GM12872 (cell line): ENCODE data around the gene INSIG2.

Source experiments
- TF ChIP-seq, protein P1 (sequence below): IDR thresholded peaks from 3 replicates; pipeline ENCODE4 v1.5.1; 2011; ENCODE audit warnings: low read depth, mild to moderate bottlenecking, low read length, moderate library complexity; ENCODE audit not compliant: insufficient read depth

The INSIG2 gene

DNA sequence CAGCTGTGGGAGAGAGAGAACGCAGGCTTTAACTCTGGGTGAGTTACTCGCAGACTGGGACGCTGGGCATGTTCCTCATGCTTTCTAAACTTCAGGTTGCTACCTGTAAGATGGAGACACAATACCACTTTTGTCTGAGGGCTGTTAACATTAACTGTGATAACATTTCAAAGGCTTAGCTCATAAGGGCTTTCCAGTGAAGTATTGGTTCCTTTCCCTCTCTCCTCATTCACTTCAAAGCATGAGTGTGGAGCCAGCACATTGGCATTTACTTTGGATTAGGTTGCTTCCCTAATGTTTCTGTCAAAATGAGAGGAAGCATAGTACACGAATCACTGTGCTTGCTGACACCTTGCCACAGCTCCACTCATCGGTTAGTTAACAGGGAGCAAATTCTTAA is 30.2 kb downstream of the INSIG2 start:
- TF ChIP-seq, protein P1, sequence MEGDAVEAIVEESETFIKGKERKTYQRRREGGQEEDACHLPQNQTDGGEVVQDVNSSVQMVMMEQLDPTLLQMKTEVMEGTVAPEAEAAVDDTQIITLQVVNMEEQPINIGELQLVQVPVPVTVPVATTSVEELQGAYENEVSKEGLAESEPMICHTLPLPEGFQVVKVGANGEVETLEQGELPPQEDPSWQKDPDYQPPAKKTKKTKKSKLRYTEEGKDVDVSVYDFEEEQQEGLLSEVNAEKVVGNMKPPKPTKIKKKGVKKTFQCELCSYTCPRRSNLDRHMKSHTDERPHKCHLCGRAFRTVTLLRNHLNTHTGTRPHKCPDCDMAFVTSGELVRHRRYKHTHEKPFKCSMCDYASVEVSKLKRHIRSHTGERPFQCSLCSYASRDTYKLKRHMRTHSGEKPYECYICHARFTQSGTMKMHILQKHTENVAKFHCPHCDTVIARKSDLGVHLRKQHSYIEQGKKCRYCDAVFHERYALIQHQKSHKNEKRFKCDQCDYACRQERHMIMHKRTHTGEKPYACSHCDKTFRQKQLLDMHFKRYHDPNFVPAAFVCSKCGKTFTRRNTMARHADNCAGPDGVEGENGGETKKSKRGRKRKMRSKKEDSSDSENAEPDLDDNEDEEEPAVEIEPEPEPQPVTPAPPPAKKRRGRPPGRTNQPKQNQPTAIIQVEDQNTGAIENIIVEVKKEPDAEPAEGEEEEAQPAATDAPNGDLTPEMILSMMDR: no peak

DNA sequence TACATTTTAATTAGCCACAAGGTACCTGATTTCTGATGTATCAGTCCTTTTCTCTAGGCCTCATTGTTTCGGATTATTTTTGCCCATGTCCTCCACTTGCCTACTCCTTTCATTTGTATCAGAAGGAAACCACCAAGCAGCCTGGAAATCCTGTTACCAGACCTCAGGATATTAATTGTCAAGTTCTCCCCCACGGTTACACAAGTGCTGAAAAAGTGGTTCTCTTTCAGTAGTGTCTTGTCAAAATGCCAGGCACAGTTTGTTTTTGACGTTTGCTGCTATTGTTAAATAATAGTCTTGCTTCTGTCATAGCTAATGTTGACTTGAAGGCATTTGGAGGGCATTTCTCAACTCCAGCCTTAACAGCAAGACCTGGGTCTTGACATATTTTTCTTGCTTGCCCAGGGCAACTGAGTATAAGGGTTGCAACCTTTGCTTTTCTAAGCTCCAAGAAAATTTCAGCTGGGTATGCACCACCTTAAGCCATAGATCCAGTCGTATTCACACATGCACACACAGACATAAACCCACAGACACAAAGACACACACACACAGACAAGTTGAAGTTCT is 31.0 kb downstream of the INSIG2 start:
- TF ChIP-seq, protein P1: no peak

DNA sequence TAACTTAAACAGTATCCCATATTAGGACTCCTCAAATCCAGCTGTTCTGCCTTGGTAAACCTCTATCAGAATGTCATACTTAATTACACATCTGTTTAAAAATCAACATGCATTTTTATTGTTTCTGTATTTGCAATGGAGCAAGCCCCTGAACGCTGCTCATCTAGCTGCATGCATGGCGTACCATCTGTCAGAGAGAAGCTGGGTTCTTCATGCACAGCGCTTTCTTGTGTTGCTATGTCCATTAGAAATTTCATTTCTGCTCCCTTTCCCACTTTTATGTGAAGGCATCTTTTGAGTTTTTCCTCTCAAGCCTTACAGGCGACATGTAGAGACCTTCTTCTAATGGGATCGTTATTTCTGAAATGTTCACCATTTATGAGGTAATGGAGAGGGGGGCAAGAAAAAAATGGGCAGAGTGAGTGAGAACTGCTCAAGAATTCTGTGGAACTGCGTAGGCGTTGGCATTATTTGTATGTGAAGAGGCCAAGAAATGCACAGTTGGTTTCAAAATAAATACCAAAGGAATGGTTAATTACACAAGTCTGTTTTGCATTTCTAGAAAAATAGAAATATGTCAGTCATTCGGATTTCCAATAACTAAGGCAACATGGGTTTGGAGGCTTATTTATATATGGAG is 31.6 kb downstream of the INSIG2 start:
- TF ChIP-seq, protein P1: no peak

DNA sequence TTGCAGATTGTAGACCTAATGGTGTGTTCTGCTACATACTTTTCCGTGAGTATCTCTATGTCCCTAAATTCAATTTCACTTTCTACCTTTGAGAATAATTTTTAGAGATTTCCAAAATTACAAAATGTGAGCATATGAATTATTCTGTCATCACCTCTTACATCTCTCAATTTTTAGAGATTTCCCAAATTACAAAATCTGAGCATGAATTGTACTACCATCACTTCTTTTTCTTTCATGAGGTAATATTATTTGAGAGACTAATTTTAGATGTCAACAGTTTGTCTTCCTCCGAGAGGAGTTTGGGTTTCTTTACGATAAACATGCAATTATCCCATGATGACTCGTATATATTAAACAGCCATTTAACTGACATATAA is 32.1 kb downstream of the INSIG2 start:
- TF ChIP-seq, protein P1: no peak

DNA sequence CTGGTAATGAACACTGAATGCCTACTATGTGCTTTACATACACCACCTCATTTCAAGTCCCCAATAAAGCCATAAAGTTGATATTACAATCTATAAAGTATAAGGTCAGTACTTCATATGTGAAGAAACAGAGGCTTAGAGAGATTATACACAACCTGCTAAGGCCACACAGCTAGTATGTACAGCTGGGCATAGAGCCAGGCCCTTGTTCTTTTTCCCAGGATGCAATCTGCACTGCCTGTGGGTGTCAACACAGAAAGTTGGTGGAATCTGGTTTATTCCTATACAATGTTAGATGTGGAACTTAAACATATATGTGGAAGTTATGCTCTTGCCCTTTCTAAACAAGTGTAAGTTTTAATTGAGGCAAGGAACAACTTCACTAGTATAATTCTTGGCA is 32.8 kb downstream of the INSIG2 start:
- TF ChIP-seq, protein P1: no peak

DNA sequence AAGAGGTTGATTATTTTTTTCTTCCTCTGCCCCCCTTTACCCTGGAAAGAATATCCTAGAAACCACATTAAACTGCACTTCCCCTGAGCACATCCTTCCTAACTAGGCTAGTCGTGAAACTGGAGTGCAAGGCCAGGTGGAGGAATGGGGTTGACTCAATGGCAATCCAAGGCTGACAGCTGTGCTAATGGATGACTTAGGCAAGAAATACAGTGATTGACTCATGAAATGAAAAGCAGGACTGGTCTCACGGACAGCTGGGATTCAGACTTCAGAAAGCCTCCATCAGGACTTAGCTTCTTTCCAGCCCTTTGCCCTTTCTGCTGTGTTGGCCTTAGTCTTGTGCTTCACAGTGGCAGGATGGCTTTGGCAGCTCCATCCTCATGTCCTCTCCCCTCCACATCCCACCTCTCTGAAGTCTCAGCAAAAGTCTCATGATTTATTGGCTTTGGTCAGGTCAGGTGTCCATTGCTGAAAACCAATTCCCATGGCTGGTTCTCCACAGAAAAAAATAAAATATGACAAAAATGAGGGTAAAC is 33.8 kb downstream of the INSIG2 start:
- TF ChIP-seq, protein P1: no peak

DNA sequence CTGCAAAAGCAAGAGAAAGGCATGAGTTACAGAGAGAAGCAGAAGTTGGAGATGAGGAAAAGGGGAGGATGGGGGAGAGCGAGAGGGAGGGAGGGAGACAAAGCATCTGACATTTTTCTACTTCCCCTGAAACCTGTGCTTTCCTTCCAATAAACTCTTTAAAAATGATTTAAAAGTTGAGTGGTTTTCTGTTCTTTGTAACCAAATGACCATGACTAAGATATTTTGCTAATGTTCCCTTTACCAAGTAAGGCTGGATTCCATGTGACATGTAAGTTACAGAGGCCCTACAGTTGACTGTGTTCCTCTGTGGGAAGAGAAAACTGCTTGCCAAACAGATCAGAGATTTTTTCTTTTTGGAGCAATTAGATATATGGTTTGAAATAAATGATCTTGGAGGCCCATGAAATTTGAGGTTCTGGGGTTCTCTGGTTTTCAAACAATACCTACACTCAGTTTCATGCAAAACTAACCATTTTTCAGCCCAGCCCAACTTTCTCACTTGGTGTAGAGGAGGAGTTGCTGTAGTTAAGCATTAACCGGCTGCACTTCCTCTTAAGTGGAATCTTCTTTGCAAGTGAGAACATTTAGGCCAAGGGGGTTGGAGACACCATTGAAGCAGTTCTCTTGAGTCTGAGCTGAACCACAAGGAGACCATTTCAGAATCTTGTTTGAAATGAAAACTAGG is 34.5 kb downstream of the INSIG2 start:
- TF ChIP-seq, protein P1: no peak
